HG03095 (cell line): Measurements from ENCODE around the gene EZH1.

Source experiments
- ATAC-seq: cut with Tn5 transposase; IDR thresholded peaks from one replicate; pipeline ENCODE4 v1.9.1; 2021; ENCODE audit warnings: moderate library complexity; ENCODE audit not compliant: unreplicated experiment

The EZH1 gene

DNA sequence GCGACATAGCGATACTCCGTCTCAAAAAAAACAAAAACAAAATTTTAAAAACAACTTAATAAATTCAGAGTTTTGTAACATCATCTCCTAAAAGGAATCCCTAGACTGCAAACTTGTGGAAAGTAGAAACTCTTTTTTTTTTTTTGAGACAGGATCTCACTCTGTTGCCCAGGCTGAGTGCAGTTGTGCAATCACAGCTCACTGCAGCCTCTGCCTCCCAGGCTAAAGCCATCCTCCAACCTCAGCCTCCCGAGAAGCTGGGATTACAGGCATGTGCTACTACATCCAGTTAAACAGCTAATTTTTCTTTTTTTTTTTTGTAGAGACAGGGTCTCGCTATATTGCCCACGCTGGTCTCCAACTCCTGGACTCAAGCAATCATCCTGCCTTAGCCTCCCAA is 19.7 kb downstream of the EZH1 start:
- no peak for ATAC-seq

DNA sequence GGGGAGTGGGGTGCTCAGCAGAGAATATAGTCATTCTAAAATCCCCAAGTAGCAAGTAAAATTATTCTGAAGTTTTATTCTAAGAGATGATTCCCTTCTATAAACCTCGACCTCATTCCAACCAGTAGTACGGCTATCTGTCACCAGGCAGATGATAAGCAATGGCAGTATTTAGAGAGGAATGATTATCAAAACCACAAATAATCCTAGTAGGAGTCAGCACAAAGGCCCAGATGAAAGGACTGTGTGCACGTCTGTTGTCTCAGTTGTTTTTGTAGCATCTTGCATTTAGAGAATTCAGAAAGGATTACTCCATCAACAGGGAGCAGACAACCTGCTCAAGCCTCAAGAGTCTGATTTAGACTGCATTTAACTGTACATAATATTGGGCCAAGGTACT is 21.2 kb downstream of the EZH1 start:
- no peak for ATAC-seq

DNA sequence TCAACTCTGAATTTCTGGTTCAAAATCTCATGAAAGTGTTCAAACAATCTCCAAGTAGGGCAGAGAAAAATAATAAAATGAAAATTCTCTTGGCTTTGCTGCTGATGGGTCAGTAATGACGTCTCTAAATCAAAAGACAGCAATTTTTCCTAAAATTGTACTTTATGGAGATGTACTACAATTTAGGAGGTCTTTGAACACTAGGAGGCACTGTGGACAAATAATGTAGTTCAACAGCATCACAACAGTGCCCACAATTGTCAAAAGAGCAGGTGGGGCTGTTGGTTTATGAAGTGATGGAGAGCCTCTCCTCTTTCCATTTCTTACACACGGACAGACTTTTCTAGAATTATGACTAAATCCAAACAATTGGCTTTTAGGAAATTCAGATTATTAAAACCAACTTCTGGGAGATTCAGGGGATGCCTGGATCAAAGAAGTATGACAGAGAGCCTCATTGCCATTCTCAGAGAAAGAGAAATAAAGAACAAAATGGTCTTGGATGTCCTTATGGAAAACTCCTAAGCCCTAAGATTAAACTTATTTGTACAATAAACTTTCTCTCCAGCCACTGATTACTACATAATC is 23.8 kb downstream of the EZH1 start:
- ATAC-seq, result no peak

DNA sequence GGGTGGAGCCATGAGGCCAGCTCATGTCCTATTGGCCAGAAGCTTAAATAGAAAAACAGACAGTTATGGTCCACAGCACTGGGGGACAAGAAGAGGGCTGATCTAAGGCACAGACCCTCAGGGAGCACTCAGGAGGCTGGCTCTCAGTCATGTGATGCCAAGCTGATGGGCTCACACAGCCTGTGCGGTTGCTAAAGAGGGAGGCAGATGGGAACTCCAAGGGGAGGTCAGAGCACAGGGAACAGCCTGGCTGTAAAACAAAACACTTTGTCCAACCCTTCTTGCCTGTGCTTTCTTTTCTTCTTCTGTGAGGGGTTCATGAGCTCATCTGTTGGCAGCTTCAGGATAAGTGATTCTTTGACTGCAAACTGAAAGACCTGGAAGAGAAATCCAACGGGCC is 35.3 kb downstream of the EZH1 start:
- no peak for ATAC-seq

DNA sequence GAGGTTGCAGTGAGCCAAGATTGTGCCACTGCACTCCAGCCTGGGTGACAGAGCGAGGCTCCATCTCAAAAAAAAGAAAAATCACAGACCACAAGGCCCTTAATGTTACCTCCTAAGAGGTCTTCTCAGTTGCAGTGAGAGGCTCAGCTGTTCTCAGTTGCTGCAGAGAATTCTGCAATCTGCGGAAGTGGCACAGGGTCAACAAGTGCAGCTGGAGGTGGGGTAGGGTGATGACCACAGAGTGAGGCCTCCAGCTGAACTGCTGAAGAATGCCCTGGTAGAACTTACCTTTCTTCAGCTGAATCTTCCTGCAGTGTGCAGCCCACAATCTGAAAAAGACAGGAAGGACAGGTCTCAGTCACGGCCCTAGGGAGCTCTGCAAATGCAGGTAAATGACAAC is 36.3 kb downstream of the EZH1 start:
- ATAC-seq, result no peak

DNA sequence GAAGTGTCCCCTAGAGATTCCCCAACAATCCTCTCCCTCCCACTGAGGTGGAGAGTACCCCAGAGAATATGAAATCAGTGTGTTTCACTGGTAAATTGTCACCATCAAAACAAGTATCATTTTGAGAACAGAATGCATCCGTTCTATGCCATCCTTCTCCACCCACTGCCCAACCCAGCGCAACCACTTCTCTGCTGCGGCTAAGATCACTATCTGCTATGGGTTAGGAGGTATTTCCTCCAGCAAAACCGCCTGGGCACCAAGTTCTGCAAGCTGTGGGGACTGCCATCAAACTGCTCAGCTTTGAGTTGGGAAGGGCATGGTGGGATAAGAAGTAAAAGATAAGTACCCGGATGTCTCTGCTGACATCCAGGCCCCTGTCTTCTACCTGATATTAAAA is 38.1 kb downstream of the EZH1 start:
- no peak for ATAC-seq

DNA sequence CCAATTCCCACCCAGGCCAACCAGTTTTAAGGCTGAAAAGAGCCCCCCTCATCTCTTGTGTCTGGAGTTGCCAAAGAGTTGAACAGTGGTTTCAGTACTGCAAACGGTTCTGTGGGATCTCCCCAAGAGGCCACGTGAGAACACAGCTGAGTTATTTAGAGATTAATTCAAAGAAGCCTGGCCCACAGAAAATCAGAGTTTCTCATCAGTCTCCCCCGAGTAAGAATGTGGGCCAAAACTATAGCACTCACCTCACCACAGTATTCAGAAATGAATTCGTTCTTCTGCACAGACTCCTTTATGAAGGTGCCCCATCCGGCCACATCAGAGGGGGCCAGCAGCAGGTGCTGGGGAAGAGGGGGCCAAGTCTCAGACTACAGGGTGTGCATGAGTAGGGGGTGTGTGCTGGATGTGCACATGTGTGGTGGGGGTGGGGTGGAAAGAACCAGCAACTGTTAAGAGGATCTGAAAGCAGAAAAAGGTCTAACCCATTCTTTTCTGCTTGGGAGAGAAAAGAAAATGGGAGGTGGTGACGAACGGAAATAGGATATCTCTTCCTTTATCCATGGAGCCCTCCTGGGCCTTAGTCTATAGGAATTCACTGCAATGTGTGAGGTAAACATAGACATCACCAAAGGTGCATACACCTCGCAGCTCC is 39.9 kb downstream of the EZH1 start:
- peak; percentile 68 for ATAC-seq

DNA sequence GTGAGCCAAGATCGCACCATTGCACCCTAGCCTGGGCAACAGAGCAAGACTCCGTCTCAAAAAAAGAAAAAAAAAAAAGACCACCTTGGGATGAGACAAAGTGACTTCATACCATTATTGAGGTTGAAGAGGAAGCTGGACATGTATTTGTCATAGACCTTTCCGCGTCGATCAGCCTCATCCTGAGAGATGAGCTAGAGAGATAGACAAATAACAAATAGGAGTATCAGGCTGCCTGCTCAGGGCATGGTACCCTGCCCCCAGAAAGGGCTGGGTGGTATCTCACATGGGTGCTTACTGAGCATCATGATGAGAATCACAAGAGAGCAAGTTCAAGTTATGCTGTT is 40.4 kb downstream of the EZH1 start:
- ATAC-seq, result peak; percentile 8

DNA sequence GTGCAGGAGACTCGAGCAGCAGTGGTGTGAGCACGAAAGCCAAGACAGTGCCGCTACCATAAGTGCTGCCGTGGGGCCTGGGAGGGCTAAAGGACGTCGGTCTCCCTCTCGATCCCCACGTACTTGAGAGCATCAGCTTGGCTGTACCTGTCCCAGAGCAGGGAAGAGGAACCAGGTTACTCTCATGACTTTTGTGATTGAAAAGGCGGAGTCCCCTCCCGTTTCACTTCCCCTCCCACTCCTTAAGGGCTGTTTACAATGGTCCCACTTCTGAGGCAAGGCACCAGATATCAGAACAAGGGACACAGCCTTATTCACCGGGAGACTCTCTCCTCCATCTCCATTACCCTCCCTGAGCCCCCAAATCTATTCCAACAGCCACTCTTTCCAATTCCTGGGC is 42.4 kb downstream of the EZH1 start:
- no peak for ATAC-seq

DNA sequence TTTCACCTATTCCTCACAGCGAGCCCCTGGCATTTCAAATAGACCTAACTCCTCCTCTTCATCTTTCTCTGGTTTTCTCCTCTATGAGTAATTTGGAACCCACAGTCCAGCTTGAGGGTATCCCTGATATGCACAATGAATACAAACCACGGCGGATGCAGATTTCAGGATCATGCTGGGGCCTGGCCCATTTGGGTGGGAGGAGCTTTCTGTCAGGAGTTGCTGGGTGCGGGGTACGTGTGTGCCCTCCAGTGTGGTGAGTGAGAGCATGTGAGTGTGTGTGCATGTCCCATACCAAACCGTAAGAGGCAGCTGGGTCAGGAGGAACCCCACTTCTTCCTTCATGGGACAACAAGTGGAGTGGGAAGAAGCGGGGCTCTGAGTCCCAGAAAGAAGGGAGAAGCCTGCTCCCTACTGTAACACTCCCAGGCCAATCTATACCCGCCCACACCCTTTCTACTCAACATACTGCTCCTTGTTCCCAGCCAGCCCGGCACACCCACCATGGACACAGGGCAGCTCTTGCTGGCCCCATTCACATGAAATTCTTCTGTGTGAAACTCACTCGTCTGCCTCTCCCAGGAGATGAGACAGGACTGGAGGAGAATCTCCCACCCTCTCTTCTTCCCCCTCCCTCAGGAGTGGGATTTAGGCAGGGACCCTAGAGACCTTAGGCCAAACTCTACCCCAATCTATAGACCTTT is 44.1 kb downstream of the EZH1 start:
- no peak for ATAC-seq

DNA sequence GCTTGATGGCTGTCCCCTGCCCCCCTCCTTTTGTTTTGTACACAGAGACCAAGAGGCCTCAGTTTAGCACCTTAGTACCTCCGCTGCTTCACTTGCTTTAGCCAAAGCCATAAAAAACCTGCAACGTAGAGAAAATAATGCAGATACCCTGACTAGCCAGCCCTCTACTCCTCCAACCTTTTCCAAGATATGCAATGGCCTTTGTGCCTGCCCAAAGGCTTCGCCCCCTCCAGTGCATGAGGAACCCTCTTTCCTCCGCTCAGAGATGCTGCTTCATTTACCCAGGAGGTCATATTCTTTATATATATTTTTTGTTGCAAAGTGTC is 45.5 kb downstream of the EZH1 start:
- no peak for ATAC-seq

DNA sequence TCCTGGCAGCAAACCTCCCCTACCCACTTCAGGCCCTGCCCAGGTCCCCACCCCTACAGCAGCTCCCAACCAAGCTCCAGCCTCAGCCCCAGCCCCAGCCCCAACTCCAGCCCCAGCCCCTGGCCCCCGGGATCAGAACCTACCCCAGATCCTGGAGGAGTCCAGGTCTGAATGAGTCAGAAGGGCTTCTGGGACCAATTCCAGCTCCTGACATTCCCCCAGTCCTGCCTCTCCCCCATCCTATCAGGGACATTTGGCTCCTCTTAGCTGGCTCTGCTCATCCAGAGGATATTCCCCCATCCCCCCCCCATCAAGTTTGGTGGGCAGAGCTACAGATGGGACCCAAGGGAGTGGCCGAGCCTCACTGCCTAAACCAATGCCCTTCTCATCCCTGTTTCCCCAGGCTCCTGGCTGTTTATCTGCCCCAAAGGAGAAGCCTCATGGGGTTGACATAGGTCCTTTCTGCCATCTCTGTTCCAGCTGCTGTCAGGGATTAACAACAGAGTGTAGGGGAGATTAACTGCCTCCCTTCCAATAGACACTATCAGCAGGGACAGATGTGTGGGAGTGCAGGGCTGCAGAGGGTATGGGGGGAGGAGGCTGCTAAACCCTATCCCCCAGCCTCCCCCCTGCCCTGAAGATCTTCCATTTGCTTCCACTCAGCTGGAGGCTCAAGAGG is 46.0 kb downstream of the EZH1 start:
- ATAC-seq, result no peak

DNA sequence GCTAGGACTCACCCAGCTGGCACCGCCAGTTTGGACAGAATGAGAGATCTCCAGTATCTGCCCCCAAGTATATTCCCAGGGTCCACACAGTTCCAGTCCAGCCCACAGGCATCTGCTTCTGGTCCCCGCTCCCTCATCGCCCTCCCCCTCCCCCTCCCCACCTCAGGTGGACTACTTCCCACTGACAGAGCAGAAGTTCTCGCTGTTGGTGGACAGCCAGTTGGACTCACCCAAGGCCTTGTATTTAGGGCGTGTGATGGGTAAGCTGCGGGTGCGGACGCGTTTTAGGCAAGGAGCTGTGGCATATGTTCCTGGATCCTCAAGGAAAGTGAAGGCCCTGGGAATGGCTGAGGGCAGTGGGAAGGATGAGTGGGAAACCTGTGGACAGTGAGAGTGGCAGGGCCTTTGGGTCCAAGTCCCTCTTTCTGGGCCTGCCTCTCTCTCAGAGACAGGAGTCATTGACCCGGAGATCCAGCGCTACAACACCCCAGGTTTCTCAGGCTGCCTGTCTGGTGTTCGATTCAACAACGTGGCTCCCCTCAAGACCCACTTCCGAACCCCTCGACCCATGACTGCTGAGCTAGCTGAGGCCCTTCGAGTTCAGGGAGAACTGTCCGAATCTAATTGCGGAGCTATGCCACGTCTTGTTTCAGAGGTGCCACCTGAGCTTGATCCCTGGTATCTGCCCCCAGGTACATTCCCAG is 47.6 kb downstream of the EZH1 start:
- ATAC-seq, result no peak

DNA sequence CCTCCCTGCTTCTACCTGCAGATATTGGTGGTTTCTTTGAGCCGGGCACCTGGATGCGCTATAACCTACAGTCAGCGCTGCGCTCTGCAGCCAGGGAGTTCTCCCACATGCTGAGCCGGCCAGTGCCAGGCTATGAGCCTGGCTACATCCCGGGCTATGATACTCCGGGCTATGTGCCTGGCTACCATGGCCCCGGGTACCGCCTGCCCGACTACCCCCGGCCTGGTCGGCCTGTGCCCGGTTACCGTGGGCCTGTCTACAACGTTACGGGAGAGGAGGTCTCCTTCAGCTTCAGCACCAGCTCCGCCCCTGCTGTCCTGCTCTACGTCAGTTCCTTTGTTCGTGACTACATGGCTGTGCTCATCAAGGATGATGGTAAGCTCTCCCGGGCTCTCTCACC is 49.3 kb downstream of the EZH1 start:
- no peak for ATAC-seq

DNA sequence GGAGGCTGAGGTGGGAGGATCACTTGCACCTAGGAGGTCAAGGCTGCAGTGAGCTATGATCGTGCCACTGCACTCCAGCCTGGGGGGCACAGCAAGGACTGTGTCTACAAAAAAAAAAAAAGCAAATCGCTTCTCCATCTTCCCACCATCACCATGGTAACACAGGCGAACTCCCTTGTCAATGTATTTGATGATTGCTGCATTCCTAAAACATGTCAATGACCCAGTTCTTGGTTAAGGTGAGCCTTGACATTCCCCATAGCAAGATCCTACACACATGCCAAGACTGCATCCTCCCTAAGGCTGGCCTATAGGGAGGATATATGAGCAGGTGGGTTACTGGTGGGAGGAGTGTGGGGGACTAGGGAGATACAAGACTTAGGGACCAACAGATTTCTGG is 50.3 kb downstream of the EZH1 start:
- no peak for ATAC-seq

DNA sequence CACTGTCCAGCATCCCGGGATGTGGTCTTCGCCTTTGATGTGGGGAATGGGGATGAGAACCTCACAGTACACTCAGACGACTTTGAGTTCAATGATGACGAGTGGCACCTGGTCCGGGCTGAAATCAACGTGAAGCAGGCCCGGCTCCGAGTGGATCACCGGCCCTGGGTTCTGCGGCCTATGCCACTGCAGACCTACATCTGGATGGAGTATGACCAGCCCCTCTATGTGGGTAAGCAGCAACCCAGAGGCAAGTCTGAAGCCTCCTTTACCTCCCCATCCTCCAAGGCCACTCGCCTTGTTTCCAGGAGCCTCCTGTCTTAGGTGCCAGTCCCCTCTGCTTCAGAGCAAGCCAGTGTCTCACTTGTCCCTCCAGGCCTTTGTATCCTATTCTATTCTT is 52.4 kb downstream of the EZH1 start:
- no peak for ATAC-seq

DNA sequence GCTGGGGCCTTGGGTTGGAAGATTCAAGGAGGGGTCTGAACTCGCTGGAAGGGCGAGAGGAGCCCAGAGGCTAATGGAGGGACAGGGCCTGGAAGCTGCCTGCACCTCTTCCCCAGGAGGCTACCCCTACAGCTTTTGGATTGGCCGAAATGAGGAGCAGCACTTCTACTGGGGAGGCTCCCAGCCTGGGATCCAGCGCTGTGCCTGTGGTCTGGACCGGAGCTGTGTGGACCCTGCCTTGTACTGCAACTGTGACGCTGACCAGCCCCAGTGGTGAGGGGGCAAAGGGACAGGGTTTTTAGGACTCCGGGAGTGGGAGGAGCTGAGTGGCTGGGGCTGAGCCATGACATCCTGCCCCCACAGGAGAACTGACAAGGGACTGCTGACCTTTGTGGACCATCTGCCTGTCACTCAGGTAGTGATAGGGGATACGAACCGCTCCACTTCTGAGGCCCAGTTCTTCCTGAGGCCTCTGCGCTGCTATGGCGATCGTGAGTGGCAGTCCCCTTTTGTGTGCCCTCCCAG is 53.8 kb downstream of the EZH1 start:
- no peak for ATAC-seq

DNA sequence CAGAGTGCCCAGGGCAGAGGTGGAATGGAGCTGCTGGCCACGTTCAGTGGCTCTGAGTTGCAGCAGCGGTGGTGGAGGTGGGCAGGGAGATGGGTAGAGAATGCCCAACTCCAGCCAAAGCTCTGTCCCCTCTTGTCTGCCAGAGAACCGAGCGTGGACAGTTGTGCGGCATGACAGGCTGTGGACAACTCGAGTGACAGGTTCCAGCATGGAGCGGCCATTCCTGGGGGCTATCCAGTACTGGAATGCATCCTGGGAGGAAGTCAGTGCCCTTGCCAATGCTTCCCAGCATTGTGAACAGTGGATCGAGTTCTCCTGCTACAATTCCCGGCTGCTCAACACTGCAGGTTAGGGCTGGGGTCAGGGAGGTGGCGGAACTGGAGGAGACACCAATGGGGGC is 54.2 kb downstream of the EZH1 start:
- ATAC-seq, result no peak

DNA sequence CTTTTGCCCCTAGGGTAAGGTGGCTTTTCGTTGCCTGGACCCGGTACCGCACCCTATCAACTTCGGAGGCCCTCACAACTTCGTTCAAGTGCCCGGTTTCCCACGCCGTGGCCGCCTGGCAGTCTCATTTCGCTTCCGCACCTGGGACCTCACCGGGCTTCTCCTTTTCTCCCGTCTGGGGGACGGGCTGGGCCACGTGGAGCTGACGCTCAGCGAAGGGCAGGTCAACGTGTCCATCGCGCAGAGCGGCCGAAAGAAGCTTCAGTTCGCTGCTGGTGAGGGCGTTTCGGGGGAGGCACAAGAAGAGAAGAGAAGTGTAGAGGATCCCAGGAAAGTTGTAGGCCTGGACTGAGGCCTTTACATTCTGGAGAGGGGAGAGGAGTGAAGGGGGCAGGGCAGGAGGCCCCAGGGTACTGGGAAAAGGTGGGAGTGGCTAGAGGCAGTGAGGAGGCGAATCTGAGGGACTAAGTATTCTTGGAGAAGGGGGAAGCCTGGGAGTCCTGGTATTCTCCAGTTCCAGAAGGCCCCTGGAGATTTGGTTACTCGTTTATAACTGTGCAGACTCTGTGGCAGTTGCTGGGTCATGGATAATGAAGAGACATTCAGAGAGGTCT is 57.0 kb downstream of the EZH1 start:
- ATAC-seq, result no peak

DNA sequence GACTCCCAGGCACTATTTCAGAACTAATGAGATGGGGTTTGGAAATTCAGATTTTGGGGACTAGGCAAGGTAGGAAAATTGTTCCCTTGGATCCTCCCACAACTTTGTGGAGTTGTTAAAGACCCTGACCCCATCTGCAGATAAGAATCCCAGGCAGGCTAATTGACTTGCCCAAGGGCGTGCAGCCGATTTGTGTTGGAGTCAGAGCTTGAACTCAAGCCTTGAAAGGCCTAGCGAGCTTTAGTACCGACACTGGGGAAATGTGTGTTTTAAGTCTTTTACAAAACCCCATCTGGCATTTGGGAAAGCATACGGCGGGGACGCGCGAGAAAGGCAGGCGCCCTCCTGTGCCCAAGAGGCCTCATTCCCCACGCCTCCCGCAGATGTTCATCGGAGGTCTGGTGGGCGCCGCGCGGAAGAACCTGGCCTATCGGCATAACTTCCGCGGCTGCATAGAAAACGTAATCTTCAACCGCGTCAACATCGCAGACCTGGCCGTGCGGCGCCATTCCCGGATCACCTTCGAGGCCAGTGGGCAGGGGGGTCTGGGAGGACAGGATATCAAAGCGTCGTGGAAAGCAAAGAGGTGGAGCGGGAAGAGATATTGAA is 58.2 kb downstream of the EZH1 start:
- no peak for ATAC-seq

DNA sequence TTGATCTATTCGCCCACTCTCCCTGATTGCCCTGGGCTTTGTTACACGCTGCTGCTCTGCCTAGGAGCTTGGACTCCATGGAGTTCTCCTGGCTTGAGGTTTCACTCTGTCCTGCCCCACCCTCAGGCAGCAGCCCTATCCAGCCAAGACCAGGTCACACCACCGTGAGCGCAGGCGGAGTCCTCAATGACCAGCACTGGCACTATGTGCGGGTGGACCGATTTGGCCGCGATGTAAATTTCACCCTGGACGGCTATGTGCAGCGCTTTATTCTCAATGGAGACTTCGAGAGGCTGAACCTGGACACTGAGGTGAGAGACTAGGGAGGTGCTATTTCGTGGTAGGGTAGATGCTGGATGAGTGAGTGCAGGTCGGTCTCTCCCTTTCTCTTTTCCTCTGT is 59.0 kb downstream of the EZH1 start:
- ATAC-seq, result no peak
